ENCODE data around the gene SLC8A1.

GRCh38 chr2:40150266-40150665 lies 301.6 kb downstream of the SLC8A1 start:
- TF ChIP-seq CTCF (conservative IDR thresholded peaks at IDR 0.05 in 1 of 2, IDR thresholded peaks at IDR 0.05 in 1 of 2; ENCODE audit: low read depth in 1 of 2, low read length in 2 of 2): no peak
- TF ChIP-seq EZH2 (IDR thresholded peaks at IDR 0.05; ENCODE audit: low read length, missing control alignments): no peak
